ENCODE measurements around the gene AIPL1.
"Not testable (repeated sequence)": the region's sequence is repeated elsewhere in the genome, so short reads cannot be mapped to it uniquely, and the experiment has no call there.

The AIPL1 gene

GRCh38 chr17:6435051-6435450 is at the start of gene AIPL1:
TSS of gene AIPL1 (minus strand) at chr17:6435121. CDS start at chr17:6435104, 17 bp downstream.
- no peak for DNase-seq (ENCODE audit: low read depth in 2 of 2)

- no peak for DNase-seq (ENCODE audit: low read depth in 2 of 2)
Measured at GRCh38 chr17:6483507-6483906, 48.6 kb upstream of the AIPL1 start.

- not testable (repeated sequence) for DNase-seq (ENCODE audit: low read depth in 2 of 2)
Measured at GRCh38 chr17:6482796-6483195, 47.9 kb upstream of the AIPL1 start.

GRCh38 chr17:6482105-6482455 is 47.2 kb upstream of the AIPL1 start:
- no peak for DNase-seq (ENCODE audit: low read depth in 2 of 2)

GRCh38 chr17:6480303-6480675 is 45.4 kb upstream of the AIPL1 start:
- DNase-seq (ENCODE audit: low read depth in 2 of 2): no peak

- DNase-seq (ENCODE audit: low read depth in 2 of 2): no peak
Measured at GRCh38 chr17:6479622-6480302, 44.8 kb upstream of the AIPL1 start.

- no peak for DNase-seq (ENCODE audit: low read depth in 2 of 2)
Measured at GRCh38 chr17:6478486-6478885, 43.6 kb upstream of the AIPL1 start.

GRCh38 chr17:6477831-6478383 is 43.0 kb upstream of the AIPL1 start:
- DNase-seq (ENCODE audit: low read depth in 2 of 2): no peak

- DNase-seq (ENCODE audit: low read depth in 2 of 2): no peak
Measured at GRCh38 chr17:6476810-6477179, 41.9 kb upstream of the AIPL1 start.

- no peak for DNase-seq (ENCODE audit: low read depth in 2 of 2)
Measured at GRCh38 chr17:6476076-6476809, 41.3 kb upstream of the AIPL1 start.

- DNase-seq (ENCODE audit: low read depth in 2 of 2): no peak
Measured at GRCh38 chr17:6475411-6475810, 40.5 kb upstream of the AIPL1 start.

GRCh38 chr17:6474906-6475305 is 40.0 kb upstream of the AIPL1 start:
- DNase-seq (ENCODE audit: low read depth in 2 of 2): no peak

- DNase-seq (ENCODE audit: low read depth in 2 of 2): no peak
Measured at GRCh38 chr17:6474376-6474775, 39.5 kb upstream of the AIPL1 start.

- DNase-seq (ENCODE audit: low read depth in 2 of 2): peak; percentile 20 to 45
Measured at GRCh38 chr17:6473128-6473767, 38.3 kb upstream of the AIPL1 start.

GRCh38 chr17:6472517-6472916 is 37.6 kb upstream of the AIPL1 start:
- no peak for DNase-seq (ENCODE audit: low read depth in 2 of 2)

- no peak for DNase-seq (ENCODE audit: low read depth in 2 of 2)
Measured at GRCh38 chr17:6471531-6472465, 36.9 kb upstream of the AIPL1 start.

GRCh38 chr17:6470751-6471521 is 36.0 kb upstream of the AIPL1 start:
- DNase-seq (ENCODE audit: low read depth in 2 of 2): no peak

GRCh38 chr17:6470146-6470718 is 35.3 kb upstream of the AIPL1 start:
- no peak for DNase-seq (ENCODE audit: low read depth in 2 of 2)

GRCh38 chr17:6468051-6468790 is 33.3 kb upstream of the AIPL1 start:
- DNase-seq (ENCODE audit: low read depth in 2 of 2): no peak

GRCh38 chr17:6467567-6467966 is 32.6 kb upstream of the AIPL1 start:
- no peak for DNase-seq (ENCODE audit: low read depth in 2 of 2)

Measured in stimulated activated CD4-positive, alpha-beta T cell treated with anti-CD3 and anti-CD28 coated beads, Interleukin-1b, Interleukin-23, amount 100 ng/mL, for 1 hour (primary cell).